GM21619 (cell line): ENCODE measurements around the gene NEDD4L.

ENCODE experiments used
- ATAC-seq: cut with Tn5 transposase; IDR thresholded peaks from one replicate; pipeline ENCODE4 v1.9.1; 2021; ENCODE audit not compliant: unreplicated experiment

Gene NEDD4L

DNA sequence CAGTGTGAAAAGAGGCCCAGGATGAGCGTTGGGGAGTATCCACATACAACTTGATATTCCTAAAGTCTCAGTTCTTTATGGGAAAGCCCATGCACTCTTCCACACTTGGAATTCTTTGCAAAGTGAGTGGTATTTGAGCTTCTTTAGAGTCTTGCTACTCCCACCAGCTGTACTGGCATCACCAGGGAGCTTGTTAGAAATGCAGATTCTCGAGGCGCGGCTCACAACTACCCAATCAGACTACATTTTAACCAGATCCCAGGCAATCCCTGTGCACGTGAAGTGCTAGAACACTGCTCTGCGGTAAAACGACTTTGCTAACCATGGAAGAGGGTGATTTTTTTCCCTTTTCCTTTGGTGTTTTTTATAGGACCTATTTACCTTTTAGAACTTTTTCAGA is 184.7 kb downstream of the NEDD4L start:
- no peak for ATAC-seq

GRCh38 chr18:58229162-58229561 is 185.1 kb downstream of the NEDD4L start:
- ATAC-seq: no peak

- no peak for ATAC-seq
Observed at GRCh38 chr18:58230438-58231179, 186.6 kb downstream of the NEDD4L start.

- ATAC-seq: no peak
Observed at GRCh38 chr18:58231930-58232329, 187.9 kb downstream of the NEDD4L start.

- ATAC-seq: no peak
Observed at GRCh38 chr18:58232668-58233067, 188.6 kb downstream of the NEDD4L start.

DNA sequence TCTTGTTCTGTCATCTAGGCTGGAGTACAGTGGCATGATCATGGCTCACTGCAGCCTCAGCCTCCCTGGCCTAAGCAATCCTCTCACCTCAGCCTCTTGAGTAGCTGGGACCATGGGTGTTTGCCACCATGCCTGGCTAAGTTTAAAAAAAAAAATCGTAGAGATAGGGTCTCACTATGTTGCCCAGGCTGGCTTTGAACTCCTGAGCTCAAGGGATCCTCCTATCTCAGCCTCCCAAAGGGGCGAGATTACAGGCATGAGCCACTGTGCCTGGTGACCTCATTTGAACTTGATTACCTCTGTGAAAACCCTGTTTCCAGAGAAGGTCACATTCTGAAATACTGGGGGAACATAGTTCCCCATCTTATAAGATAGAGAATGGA is 190.3 kb downstream of the NEDD4L start:
- no peak for ATAC-seq

DNA sequence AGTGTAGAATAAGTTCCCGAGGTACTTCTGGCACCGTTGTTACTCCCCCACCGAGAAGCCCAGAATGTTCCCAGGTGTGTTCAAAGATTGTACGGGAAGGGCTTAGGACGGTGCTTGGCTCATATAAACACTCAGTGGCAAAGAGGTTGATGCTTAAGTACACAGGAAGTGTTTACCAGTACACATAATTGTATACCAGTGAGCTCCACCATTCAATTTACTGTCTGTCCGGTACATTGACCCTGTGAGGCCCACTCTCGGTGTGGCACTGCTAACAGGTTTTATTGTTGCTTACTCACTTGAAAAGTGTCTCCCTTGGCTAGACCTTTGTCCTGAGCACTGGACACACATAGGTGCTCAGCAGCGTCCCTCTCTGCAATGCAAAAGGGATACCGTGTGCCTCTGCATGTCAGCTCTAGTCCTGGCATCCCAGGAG is 191.0 kb downstream of the NEDD4L start:
- ATAC-seq: no peak

DNA sequence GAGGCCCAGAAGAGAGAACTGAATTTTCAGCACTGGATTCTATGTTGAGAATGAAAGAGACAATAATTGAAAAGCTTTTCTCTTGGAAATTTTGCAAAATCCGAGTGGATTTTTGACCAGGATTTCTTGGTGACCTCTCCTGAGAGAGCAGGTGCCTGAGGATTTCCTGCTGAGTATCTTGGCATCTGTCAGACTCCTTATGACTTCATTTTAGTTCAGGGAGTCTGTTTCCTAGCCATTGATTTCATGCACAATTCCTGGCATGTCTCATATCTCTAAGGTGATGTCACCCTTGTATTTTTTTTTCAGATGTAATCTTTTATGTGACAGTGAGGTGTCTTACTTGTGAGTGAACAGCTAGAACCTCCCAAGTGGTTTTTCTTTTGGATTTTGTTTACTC is 195.9 kb downstream of the NEDD4L start:
- ATAC-seq: no peak

DNA sequence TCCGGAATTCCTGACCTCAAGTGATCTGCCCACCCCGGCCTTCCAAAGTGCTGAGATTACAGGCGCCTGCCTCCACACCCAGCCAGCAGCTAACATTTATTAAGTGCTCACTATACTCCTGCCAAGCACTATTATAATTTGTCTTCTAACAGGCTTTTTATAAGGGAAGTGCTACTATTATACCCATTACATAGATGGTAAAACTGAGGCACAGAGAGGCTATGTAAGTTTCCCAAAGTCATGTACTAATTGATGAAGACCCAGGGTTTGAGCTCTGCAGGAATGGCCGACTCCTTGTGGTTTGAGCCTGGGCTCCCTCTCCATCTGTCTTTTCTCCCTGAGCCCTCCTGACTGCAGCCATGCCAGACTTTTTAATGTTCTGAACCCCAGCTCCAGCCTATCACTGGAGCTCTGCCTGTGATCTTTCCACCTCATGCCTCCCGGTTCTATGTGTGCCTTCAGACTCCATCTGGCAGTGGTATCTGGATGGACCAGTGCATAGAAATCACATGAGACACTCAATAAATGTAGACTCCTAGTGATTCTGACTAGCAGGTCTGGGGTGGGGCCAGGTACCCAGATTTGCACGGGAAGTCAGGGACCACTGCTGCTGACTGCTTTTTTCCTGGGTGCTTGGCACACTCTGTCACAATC is 197.1 kb downstream of the NEDD4L start:
- ATAC-seq: no peak

- no peak for ATAC-seq
Observed at GRCh38 chr18:58241877-58242276, 197.9 kb downstream of the NEDD4L start.

DNA sequence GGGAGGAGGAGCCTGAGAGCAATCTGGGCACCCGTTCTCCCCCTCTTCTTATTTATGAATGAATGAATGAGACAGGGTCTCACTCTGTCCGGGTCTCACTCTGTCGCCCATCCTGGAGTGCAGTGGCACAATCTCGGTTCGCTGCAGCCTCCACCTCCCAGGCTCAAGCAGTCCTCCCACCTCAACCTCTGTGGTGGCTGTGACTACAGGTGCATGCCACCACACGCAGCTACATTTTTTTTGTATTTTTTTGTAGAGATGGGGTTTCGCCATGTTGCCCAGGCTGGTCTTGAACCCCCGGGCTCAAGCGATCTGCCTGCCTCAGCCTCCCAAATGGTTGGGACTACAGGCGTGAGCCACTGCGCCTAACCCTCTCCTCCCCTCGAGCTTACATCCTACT is 198.4 kb downstream of the NEDD4L start:
- no peak for ATAC-seq

- ATAC-seq: no peak
Observed at GRCh38 chr18:58242968-58243367, 198.9 kb downstream of the NEDD4L start.

- no peak for ATAC-seq
Observed at GRCh38 chr18:58243401-58243800, 199.4 kb downstream of the NEDD4L start.

DNA sequence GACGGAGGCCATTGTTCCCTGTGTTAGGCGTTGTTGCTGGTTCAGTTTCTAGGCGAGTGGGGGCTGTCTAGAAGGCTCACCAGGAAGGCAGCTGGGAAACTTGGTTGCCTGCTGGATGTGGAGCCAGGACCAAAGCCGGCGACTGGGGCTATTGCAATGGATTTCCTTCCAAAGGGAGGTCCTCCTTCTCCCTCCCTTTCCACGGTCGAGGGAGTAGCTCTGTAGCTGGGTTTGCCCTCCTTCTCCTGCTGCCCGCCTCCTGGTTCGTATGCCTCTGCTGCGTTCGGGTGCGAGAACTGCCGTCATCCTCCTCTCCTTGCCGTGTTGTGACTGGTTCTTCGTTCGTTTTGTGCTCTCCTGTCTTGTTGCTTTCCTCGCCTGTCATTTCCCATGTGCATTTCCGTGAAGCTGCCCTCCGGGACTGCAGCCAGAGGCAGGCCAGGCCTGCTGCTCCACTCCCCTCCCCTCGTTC is 203.4 kb downstream of the NEDD4L start:
- no peak for ATAC-seq

GRCh38 chr18:58249712-58250111 is 205.7 kb downstream of the NEDD4L start:
- no peak for ATAC-seq

DNA sequence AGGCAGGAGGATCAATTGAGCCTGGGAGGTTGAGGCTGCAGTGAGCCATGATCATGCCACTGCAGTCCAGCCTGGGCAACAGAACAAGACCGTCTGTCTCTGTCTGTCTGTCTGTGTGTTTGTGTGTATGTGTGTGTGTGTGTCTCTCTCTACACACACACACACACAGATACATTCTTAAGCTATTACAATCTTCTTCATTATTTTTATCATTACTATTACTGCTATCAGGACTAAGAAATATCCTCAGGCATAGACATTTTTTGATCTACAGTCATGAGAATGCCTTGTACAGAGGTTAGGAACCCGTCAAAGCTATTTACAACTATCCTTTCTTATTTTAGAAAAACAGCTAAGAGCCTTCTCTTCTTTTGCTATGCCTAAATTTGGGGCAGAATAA is 207.4 kb downstream of the NEDD4L start:
- no peak for ATAC-seq

- ATAC-seq: no peak
Observed at GRCh38 chr18:58252166-58252565, 208.1 kb downstream of the NEDD4L start.

GRCh38 chr18:58253318-58253717 is 209.3 kb downstream of the NEDD4L start:
- ATAC-seq: no peak

- ATAC-seq: no peak
Observed at GRCh38 chr18:58253871-58254270, 209.8 kb downstream of the NEDD4L start.

DNA sequence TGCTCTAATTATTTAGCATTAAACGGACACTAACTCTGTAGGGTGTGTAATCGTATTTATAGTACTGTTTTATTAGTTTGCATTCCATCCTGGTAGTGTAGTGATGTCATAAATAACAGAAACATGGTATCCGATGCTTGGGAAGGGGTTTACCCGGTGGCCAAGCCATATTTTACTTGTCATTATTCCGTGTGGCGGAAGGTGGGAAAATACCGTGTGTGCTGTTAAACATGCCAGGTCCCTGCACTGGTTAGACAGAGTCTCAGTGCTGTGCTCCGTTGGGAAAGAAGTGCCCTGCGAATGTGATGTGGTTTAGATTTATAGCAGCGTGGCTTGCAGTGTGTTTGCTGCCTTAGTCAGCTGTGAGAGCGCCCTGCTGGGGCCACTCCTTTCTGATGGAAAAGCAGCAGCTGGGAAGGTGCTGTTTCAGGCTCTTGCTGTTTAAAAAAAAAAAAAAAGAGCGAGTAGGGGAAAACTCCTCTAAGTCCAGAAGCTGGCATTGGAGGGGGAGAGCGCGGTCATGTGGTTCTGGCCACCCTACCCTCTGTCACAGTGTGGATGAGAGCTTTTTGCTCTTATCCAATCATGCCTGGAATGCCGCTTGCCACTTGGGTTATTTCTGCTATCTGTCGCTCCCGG is 211.0 kb downstream of the NEDD4L start:
- ATAC-seq: no peak

- no peak for ATAC-seq
Observed at GRCh38 chr18:58255701-58256311, 211.8 kb downstream of the NEDD4L start.
